Inflammatory macrophage treated with lipopolysaccharide for 4 hours (primary cell): ENCODE data around the gene DMBT1.

Source experiments
- DNase-seq: peaks from one replicate; pipeline ENCODE4 v3.0.0-alpha.2; 2020

DMBT1 gene

GRCh38 chr10:122648599-122649428 lies 88.3 kb downstream of the DMBT1 start:
- DNase-seq, result peak; percentile 13

- no peak for DNase-seq
Measured at GRCh38 chr10:122649903-122650302, 89.3 kb downstream of the DMBT1 start.

- DNase-seq, result no peak
Measured at GRCh38 chr10:122650331-122650730, 89.8 kb downstream of the DMBT1 start.

- DNase-seq, result no peak
Measured at GRCh38 chr10:122655524-122656307, 95.2 kb downstream of the DMBT1 start.

GRCh38 chr10:122656308-122656705 lies 95.8 kb downstream of the DMBT1 start:
- no peak for DNase-seq

- DNase-seq, result no peak
Measured at GRCh38 chr10:122656741-122657140, 96.2 kb downstream of the DMBT1 start.

GRCh38 chr10:122657255-122657654 lies 96.7 kb downstream of the DMBT1 start:
- no peak for DNase-seq

GRCh38 chr10:122657729-122658128 lies 97.2 kb downstream of the DMBT1 start:
- DNase-seq, result no peak

GRCh38 chr10:122658356-122659049 lies 97.9 kb downstream of the DMBT1 start:
- no peak for DNase-seq

- no peak for DNase-seq
Measured at GRCh38 chr10:122659126-122659525, 98.6 kb downstream of the DMBT1 start.

GRCh38 chr10:122659651-122660050 lies 99.1 kb downstream of the DMBT1 start:
- no peak for DNase-seq

GRCh38 chr10:122660696-122661095 lies 100.1 kb downstream of the DMBT1 start:
- DNase-seq, result no peak

- DNase-seq, result no peak
Measured at GRCh38 chr10:122662231-122662630, 101.7 kb downstream of the DMBT1 start.

- no peak for DNase-seq
Measured at GRCh38 chr10:122663516-122664130, 103.1 kb downstream of the DMBT1 start.

- no peak for DNase-seq
Measured at GRCh38 chr10:122664501-122664900, 103.9 kb downstream of the DMBT1 start.

- no peak for DNase-seq
Measured at GRCh38 chr10:122665329-122665860, 104.8 kb downstream of the DMBT1 start.

GRCh38 chr10:122665946-122666345 lies 105.4 kb downstream of the DMBT1 start:
- no peak for DNase-seq

GRCh38 chr10:122669045-122669444 lies 108.5 kb downstream of the DMBT1 start:
- DNase-seq, result no peak

GRCh38 chr10:122669842-122670241 lies 109.3 kb downstream of the DMBT1 start:
- no peak for DNase-seq

- no peak for DNase-seq
Measured at GRCh38 chr10:122671355-122671754, 110.8 kb downstream of the DMBT1 start.

GRCh38 chr10:122672655-122673054 lies 112.1 kb downstream of the DMBT1 start:
- no peak for DNase-seq

- DNase-seq, result no peak
Measured at GRCh38 chr10:122673269-122673668, 112.7 kb downstream of the DMBT1 start.

GRCh38 chr10:122673731-122674130 lies 113.2 kb downstream of the DMBT1 start:
- no peak for DNase-seq
